GM23338 (cell line): Measurements from ENCODE around the gene AMPH. TPM values are rescaled to one million over a fixed set of nuclear protein-coding genes. Genes with fewer than 3 reads are reported as not detected.

Experiments used
- ATAC-seq: fragments of 200-7000 bp; cut with Tn5 transposase; 3 replicates; pipeline ENCODE4 v1.9.1; 2020
- DNase-seq: peaks from one replicate; pipeline ENCODE4 v3.0.0-alpha.2; 2015; ENCODE audit warnings: low spot score
- H2AFZ ChIP-seq: fragments of 200-600 bp; sonication (generic); 2 replicates; pipeline ENCODE4 v1.8.0; 2016; ENCODE audit warnings: antibody characterized with exemption, mild to moderate bottlenecking, moderate library complexity
- H3F3A ChIP-seq: fragments of 200-600 bp; sonication (generic); replicated peaks from 2 replicates; pipeline ENCODE4 v1.8.0; 2017; ENCODE audit warnings: antibody characterized with exemption, mixed run types, low read depth
- H3K27ac ChIP-seq: fragments of 200-600 bp; sonication (generic); 2 replicates; pipeline ENCODE4 v1.6.1; 2016; ENCODE audit warnings: low read depth
- H3K27me3 ChIP-seq: fragments of 200-600 bp; sonication (generic); 2 replicates; pipeline ENCODE4 v1.8.0; 2016; ENCODE audit warnings: mild to moderate bottlenecking, mixed run types, moderate library complexity; ENCODE audit not compliant: insufficient read depth
- H3K36me3 ChIP-seq: fragments of 200-600 bp; sonication (generic); 2 replicates; pipeline ENCODE4 v1.8.0; 2016; ENCODE audit warnings: mild to moderate bottlenecking; ENCODE audit not compliant: insufficient read depth
- H3K4me1 ChIP-seq: fragments of 200-600 bp; sonication (generic); 2 replicates; pipeline ENCODE4 v1.8.0; 2016; ENCODE audit warnings: mild to moderate bottlenecking, moderate library complexity; ENCODE audit not compliant: insufficient read depth
- H3K4me2 ChIP-seq: fragments of 200-600 bp; sonication (generic); 2 replicates; pipeline ENCODE4 v1.7.1; 2017; ENCODE audit warnings: mixed run types
- H3K4me3 ChIP-seq: fragments of 200-600 bp; sonication (generic); 2 replicates; pipeline ENCODE4 v1.6.1; 2016; ENCODE audit warnings: mixed run types
- H3K79me2 ChIP-seq: fragments of 200-600 bp; sonication (generic); replicated peaks from 2 replicates; pipeline ENCODE4 v1.8.0; 2017; ENCODE audit warnings: mild to moderate bottlenecking; ENCODE audit not compliant: insufficient read depth
- H3K9me2 ChIP-seq: fragments of 200-600 bp; sonication (generic); 2 replicates; pipeline ENCODE4 v1.8.0; 2017; ENCODE audit not compliant: insufficient read depth
- H4K20me1 ChIP-seq: fragments of 200-600 bp; sonication (generic); replicated peaks from 2 replicates; pipeline ENCODE4 v1.8.0; 2017; ENCODE audit warnings: mild to moderate bottlenecking; ENCODE audit not compliant: insufficient read depth
- H3K27ac Mint-ChIP-seq: 2 replicates; pipeline ENCODE4 v1.8.0; 2020; ENCODE audit warnings: inconsistent platforms, mild to moderate bottlenecking, moderate library complexity, mixed read lengths
- H3K27me3 Mint-ChIP-seq: 3 replicates; pipeline ENCODE4 v1.8.0; 2022; ENCODE audit warnings: low read depth, mild to moderate bottlenecking, moderate library complexity, mixed read lengths, inconsistent platforms; ENCODE audit not compliant: insufficient read depth, poor library complexity
- H3K36me3 Mint-ChIP-seq: 3 replicates; pipeline ENCODE4 v1.8.0; 2021; ENCODE audit warnings: low read depth, mild to moderate bottlenecking, inconsistent platforms, moderate library complexity, mixed read lengths
- H3K4me1 Mint-ChIP-seq: 3 replicates; pipeline ENCODE4 v1.8.0; 2020; ENCODE audit warnings: mild to moderate bottlenecking, inconsistent platforms, mixed read lengths
- H3K4me3 Mint-ChIP-seq: 3 replicates; pipeline ENCODE4 v1.8.0; 2021; ENCODE audit warnings: moderate library complexity, mild to moderate bottlenecking, inconsistent platforms, mixed read lengths
- H3K9me3 Mint-ChIP-seq: 3 replicates; pipeline ENCODE4 v1.8.0; 2020; ENCODE audit warnings: moderate library complexity, mild to moderate bottlenecking, inconsistent platforms, mixed read lengths
- CREB1 ChIP-seq: fragments of 250-450 bp; sonication (Bioruptor Pico); IDR thresholded peaks from 2 replicates; pipeline ENCODE4 v1.5.0; 2020; ENCODE audit warnings: low read depth, mild to moderate bottlenecking, moderate library complexity
- CTCF ChIP-seq, 2 experiments: fragments of 200-600 bp in 1 of 2; sonication (generic) in 1 of 2; conservative IDR thresholded peaks; 2 replicates each; pipeline versions ENCODE4 v1.5.1 to v1.6.1; 2016 to 2017; ENCODE audit warnings: antibody characterized with exemption in 2 of 2, low read depth in 2 of 2, mild to moderate bottlenecking in 2 of 2, moderate library complexity in 1 of 2
- EZH2 ChIP-seq: fragments of 200-600 bp; sonication (generic); IDR thresholded peaks from one replicate; pipeline ENCODE4 v1.8.0; 2017; ENCODE audit warnings: antibody characterized with exemption, mild to moderate bottlenecking, low read depth; ENCODE audit not compliant: unreplicated experiment
- EZH2phosphoT487 ChIP-seq: fragments of 200-600 bp; sonication (generic); IDR thresholded peaks from one replicate; pipeline ENCODE4 v1.8.1; 2018; ENCODE audit warnings: antibody characterized with exemption; ENCODE audit not compliant: unreplicated experiment
- JUNB ChIP-seq: IDR thresholded peaks from one replicate; pipeline ENCODE4 v1.6.1; 2016; ENCODE audit warnings: antibody characterized with exemption; ENCODE audit not compliant: unreplicated experiment
- NANOG ChIP-seq: IDR thresholded peaks from 2 replicates; pipeline ENCODE4 v1.6.1; 2016; ENCODE audit warnings: antibody characterized with exemption, borderline replicate concordance
- POLR2AphosphoS5 ChIP-seq: IDR thresholded peaks from 2 replicates; pipeline ENCODE4 v1.6.1; 2016; ENCODE audit warnings: antibody characterized with exemption, low read depth
- STAT1 ChIP-seq: IDR thresholded peaks from one replicate; pipeline ENCODE4 v1.6.1; 2016; ENCODE audit warnings: antibody characterized with exemption; ENCODE audit not compliant: unreplicated experiment
- ZNF114 ChIP-seq: fragments of 250-450 bp; sonication (Bioruptor Pico); IDR thresholded peaks from 2 replicates; pipeline ENCODE4 v1.5.0; 2020; ENCODE audit warnings: mild to moderate bottlenecking, moderate library complexity
- ZNF331 ChIP-seq: fragments of 250-450 bp; sonication (Bioruptor Pico); IDR thresholded peaks from 2 replicates; pipeline ENCODE4 v1.5.0; 2020; ENCODE audit warnings: low read depth, mild to moderate bottlenecking, moderate library complexity
- polyA plus RNA-seq: library from polyadenylated mRNA; unstranded; fragments of >200 nt; fragmentation: Nextera tagmentation; extraction: Ambion mirVana; gene quantifications from 2 replicates; pipeline ENCODE4 v1.2.1, GENCODE V29; 2016
- total RNA-seq: library from RNA; depleted of rRNA; stranded (reverse); fragments of >200 nt; shearing (Covaris generic); gene quantifications from 2 replicates; pipeline ENCODE4 v1.2.3, GENCODE V29; 2014
- TF ChIP-seq, protein P1 (sequence below): IDR thresholded peaks from one replicate; pipeline ENCODE4 v1.6.1; 2018; ENCODE audit warnings: antibody characterized with exemption; ENCODE audit not compliant: unreplicated experiment
- TF ChIP-seq, protein P2 (sequence below): fragments of 250-450 bp; sonication (Bioruptor Pico); IDR thresholded peaks from 2 replicates; pipeline ENCODE4 v1.5.0; 2020; ENCODE audit warnings: mild to moderate bottlenecking, moderate library complexity
- TF ChIP-seq, protein P3 (sequence below): IDR thresholded peaks from 2 replicates; pipeline ENCODE4 v1.6.1; 2016; ENCODE audit warnings: antibody characterized with exemption

AMPH gene
- total and polyA plus RNA-seq, 2 experiments from 2014 or later = 4.8 to 10.2 TPM

DNA sequence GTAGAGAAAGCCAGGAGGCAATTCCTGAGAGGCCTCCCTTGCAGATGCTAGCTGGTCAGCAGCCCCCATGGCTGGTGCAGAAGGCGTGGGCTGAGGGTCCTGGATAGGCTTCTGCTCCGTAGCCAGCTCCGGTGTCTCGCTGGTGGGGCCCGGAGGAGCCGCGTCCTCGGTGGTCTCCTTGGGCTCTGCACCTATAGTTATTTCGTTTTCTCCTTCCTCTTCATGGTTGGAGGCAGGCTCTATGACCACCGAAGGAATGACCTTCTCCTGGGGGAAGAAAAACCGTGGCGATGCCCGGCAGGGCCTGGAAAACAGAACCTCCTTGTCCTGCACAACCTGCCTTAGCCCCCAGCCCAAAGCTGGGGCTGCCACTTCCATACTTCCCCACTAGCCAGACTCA is 239.4 kb downstream of the AMPH start:
- H3K36me3 ChIP-seq = no peaks in the 10 kb centered on the region; the same call in 1 of the 2 replicates
- H3K4me3 ChIP-seq = no peak overlapping the region
- no peak overlapping the region for H3K4me2 ChIP-seq
- TF ChIP-seq NANOG (no peak), STAT1 (no peak), POLR2AphosphoS5 (no peak), ZNF114 (CRISPR knock-in tag) (no peak), JUNB (no peak), EZH2 (no peak), CREB1 (CRISPR knock-in tag) (no peak), ZNF331 (CRISPR knock-in tag) (no peak), EZH2phosphoT487 (no peak), CTCF (conservative IDR thresholded peaks at IDR 0.05; ENCODE audit: low read depth in 2 of 2) (no peak)
- TF ChIP-seq, protein P1, sequence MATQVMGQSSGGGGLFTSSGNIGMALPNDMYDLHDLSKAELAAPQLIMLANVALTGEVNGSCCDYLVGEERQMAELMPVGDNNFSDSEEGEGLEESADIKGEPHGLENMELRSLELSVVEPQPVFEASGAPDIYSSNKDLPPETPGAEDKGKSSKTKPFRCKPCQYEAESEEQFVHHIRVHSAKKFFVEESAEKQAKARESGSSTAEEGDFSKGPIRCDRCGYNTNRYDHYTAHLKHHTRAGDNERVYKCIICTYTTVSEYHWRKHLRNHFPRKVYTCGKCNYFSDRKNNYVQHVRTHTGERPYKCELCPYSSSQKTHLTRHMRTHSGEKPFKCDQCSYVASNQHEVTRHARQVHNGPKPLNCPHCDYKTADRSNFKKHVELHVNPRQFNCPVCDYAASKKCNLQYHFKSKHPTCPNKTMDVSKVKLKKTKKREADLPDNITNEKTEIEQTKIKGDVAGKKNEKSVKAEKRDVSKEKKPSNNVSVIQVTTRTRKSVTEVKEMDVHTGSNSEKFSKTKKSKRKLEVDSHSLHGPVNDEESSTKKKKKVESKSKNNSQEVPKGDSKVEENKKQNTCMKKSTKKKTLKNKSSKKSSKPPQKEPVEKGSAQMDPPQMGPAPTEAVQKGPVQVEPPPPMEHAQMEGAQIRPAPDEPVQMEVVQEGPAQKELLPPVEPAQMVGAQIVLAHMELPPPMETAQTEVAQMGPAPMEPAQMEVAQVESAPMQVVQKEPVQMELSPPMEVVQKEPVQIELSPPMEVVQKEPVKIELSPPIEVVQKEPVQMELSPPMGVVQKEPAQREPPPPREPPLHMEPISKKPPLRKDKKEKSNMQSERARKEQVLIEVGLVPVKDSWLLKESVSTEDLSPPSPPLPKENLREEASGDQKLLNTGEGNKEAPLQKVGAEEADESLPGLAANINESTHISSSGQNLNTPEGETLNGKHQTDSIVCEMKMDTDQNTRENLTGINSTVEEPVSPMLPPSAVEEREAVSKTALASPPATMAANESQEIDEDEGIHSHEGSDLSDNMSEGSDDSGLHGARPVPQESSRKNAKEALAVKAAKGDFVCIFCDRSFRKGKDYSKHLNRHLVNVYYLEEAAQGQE = no peak
- TF ChIP-seq, protein P2, sequence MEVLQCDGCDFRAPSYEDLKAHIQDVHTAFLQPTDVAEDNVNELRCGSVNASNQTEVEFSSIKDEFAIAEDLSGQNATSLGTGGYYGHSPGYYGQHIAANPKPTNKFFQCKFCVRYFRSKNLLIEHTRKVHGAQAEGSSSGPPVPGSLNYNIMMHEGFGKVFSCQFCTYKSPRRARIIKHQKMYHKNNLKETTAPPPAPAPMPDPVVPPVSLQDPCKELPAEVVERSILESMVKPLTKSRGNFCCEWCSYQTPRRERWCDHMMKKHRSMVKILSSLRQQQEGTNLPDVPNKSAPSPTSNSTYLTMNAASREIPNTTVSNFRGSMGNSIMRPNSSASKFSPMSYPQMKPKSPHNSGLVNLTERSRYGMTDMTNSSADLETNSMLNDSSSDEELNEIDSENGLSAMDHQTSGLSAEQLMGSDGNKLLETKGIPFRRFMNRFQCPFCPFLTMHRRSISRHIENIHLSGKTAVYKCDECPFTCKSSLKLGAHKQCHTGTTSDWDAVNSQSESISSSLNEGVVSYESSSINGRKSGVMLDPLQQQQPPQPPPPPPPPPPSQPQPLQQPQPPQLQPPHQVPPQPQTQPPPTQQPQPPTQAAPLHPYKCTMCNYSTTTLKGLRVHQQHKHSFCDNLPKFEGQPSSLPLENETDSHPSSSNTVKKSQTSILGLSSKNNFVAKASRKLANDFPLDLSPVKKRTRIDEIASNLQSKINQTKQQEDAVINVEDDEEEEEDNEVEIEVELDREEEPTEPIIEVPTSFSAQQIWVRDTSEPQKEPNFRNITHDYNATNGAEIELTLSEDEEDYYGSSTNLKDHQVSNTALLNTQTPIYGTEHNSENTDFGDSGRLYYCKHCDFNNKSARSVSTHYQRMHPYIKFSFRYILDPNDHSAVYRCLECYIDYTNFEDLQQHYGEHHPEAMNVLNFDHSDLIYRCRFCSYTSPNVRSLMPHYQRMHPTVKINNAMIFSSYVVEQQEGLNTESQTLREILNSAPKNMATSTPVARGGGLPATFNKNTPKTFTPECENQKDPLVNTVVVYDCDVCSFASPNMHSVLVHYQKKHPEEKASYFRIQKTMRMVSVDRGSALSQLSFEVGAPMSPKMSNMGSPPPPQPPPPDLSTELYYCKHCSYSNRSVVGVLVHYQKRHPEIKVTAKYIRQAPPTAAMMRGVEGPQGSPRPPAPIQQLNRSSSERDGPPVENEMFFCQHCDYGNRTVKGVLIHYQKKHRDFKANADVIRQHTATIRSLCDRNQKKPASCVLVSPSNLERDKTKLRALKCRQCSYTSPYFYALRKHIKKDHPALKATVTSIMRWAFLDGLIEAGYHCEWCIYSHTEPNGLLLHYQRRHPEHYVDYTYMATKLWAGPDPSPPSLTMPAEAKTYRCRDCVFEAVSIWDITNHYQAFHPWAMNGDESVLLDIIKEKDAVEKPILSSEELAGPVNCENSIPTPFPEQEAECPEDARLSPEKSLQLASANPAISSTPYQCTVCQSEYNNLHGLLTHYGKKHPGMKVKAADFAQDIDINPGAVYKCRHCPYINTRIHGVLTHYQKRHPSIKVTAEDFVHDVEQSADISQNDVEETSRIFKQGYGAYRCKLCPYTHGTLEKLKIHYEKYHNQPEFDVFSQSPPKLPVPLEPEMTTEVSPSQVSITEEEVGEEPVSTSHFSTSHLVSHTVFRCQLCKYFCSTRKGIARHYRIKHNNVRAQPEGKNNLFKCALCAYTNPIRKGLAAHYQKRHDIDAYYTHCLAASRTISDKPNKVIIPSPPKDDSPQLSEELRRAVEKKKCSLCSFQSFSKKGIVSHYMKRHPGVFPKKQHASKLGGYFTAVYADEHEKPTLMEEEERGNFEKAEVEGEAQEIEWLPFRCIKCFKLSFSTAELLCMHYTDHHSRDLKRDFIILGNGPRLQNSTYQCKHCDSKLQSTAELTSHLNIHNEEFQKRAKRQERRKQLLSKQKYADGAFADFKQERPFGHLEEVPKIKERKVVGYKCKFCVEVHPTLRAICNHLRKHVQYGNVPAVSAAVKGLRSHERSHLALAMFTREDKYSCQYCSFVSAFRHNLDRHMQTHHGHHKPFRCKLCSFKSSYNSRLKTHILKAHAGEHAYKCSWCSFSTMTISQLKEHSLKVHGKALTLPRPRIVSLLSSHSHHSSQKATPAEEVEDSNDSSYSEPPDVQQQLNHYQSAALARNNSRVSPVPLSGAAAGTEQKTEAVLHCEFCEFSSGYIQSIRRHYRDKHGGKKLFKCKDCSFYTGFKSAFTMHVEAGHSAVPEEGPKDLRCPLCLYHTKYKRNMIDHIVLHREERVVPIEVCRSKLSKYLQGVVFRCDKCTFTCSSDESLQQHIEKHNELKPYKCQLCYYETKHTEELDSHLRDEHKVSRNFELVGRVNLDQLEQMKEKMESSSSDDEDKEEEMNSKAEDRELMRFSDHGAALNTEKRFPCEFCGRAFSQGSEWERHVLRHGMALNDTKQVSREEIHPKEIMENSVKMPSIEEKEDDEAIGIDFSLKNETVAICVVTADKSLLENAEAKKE (CRISPR knock-in tag) = no peak
- TF ChIP-seq, protein P3, sequence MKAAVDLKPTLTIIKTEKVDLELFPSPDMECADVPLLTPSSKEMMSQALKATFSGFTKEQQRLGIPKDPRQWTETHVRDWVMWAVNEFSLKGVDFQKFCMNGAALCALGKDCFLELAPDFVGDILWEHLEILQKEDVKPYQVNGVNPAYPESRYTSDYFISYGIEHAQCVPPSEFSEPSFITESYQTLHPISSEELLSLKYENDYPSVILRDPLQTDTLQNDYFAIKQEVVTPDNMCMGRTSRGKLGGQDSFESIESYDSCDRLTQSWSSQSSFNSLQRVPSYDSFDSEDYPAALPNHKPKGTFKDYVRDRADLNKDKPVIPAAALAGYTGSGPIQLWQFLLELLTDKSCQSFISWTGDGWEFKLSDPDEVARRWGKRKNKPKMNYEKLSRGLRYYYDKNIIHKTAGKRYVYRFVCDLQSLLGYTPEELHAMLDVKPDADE = no peak
- Mint-ChIP-seq H3K36me3 (no peaks in the 10 kb centered on the region; the same call in 2 of the 3 replicates), H3K4me3 (no peak overlapping the region), H3K9me3 (no peaks in the 10 kb centered on the region), H3K27me3 (peaks cover 2% of the 10 kb centered on the region), H3K4me1 (peaks cover 9% of the 10 kb centered on the region), H3K27ac (no peak overlapping the region)
- H3F3A ChIP-seq = no peaks in the 10 kb centered on the region
- no peak overlapping the region for H3K27ac ChIP-seq
- no peaks in the 10 kb centered on the region for H3K9me2 ChIP-seq
- H2AFZ ChIP-seq = no peak overlapping the region
- no peak for ATAC-seq
- H3K79me2 ChIP-seq = no peaks in the 10 kb centered on the region
- no peaks in the 10 kb centered on the region for H4K20me1 ChIP-seq
- H3K4me1 ChIP-seq = no peaks in the 10 kb centered on the region
- H3K27me3 ChIP-seq = no peaks in the 10 kb centered on the region
- no peak for DNase-seq
